Measurements from ENCODE around the gene CCDC7. TPM values are rescaled to one million over a fixed set of nuclear protein-coding genes. Genes with fewer than 3 reads are reported as not detected.

Gene CCDC7
- total RNA-seq, 1 experiment from 2014 or later, result 4.0 TPM

- Histone ChIP-seq H3K4me2 (ENCODE audit: low read length) (no peak overlapping the region), H3K9me3 (ENCODE audit: control insufficient read depth in 1 of 2, insufficient read depth in 1 of 2, low read depth in 1 of 2, low read length in 2 of 2) (no peaks in the 10 kb centered on the region), H3K9me2 (ENCODE audit: insufficient read depth) (no peaks in the 10 kb centered on the region), H3K27ac (ENCODE audit: low read depth, low read length) (no peak overlapping the region), H3K36me3 (ENCODE audit: control insufficient read depth in 1 of 2, insufficient read depth in 2 of 2, low read length in 2 of 2) (no peaks in the 10 kb centered on the region), H3K79me2 (ENCODE audit: insufficient read depth, low read length) (no peaks in the 10 kb centered on the region), H2AFZ (ENCODE audit: low read depth, low read length, poor library complexity, severe bottlenecking) (no peak overlapping the region), H3K27me3 (ENCODE audit: insufficient read depth, low read length) (no peaks in the 10 kb centered on the region), H3K4me1 (ENCODE audit: control insufficient read depth in 1 of 2, insufficient read depth in 2 of 2, low read length in 2 of 2) (peaks cover 0 to under 1% of the 10 kb centered on the region in 2 experiments; a peak in 1 of 4 replicates), H4K20me1 (ENCODE audit: insufficient read depth) (no peaks in the 10 kb centered on the region), H3K9ac (ENCODE audit: low read length) (no peak overlapping the region), H3K4me3 (replicated peaks in 1 of 2; ENCODE audit: low read depth in 1 of 2, low read length in 2 of 2) (no peak overlapping the region)
- RAD21 ChIA-PET (ENCODE audit: low non-redundant PET in 1 of 2, low total read pairs in 2 of 2, uncharacterized antibody in 2 of 2, unreplicated experiment in 2 of 2), result no interaction called here
- POLR2A ChIA-PET, result no interaction called here
- intact Hi-C loops (cut with micrococcal nuclease), result no loop called here
- BruUV-seq (replicated peaks), result no TSS peak
- ATAC-seq (no peak), DNase-seq (ENCODE audit: low read depth, low spot score) (no peak)
- CTCF ChIA-PET, result no interaction called here
- TF ChIP-seq ZNF274 (IDR thresholded peaks at IDR 0.05; ENCODE audit: low read depth, low read length) (no peak), SRF (IDR thresholded peaks at IDR 0.05; ENCODE audit: low read depth) (no peak), RAD21 (IDR thresholded peaks at IDR 0.05; ENCODE audit: low read depth) (no peak), ELF1 (IDR thresholded peaks at IDR 0.05; ENCODE audit: borderline replicate concordance, low read depth) (no peak), POLR2A (IDR thresholded peaks at IDR 0.05; ENCODE audit: borderline replicate concordance, extremely low read depth, insufficient read depth, insufficient read length) (no peak), TCF7L2 (IDR thresholded peaks at IDR 0.05; ENCODE audit: borderline replicate concordance, extremely low read depth, insufficient read depth, insufficient read length) (no peak), FOSL1 (IDR thresholded peaks at IDR 0.05; ENCODE audit: low read depth) (no peak), EZH2 (IDR thresholded peaks at IDR 0.05) (no peak), ATF3 (IDR thresholded peaks at IDR 0.05) (no peak), REST (IDR thresholded peaks at IDR 0.05; ENCODE audit: low read depth) (no peak), YY1 (IDR thresholded peaks at IDR 0.05; ENCODE audit: extremely low read depth, insufficient replicate concordance, low read depth, low read length) (no peak), SIN3A (IDR thresholded peaks at IDR 0.05; ENCODE audit: low read depth) (no peak), JUND (IDR thresholded peaks at IDR 0.05) (no peak), EZH2phosphoT487 (IDR thresholded peaks at IDR 0.05; ENCODE audit: borderline replicate concordance) (no peak), MAX (IDR thresholded peaks at IDR 0.05) (no peak), CBX3 (IDR thresholded peaks at IDR 0.05; ENCODE audit: low read depth) (no peak), POLR2AphosphoS5 (IDR thresholded peaks at IDR 0.05; ENCODE audit: low read depth, low read length) (no peak), EGR1 (IDR thresholded peaks at IDR 0.05; ENCODE audit: low read depth) (no peak), CEBPB (IDR thresholded peaks at IDR 0.05; ENCODE audit: low read depth) (no peak)
- TF ChIP-seq, protein P1, sequence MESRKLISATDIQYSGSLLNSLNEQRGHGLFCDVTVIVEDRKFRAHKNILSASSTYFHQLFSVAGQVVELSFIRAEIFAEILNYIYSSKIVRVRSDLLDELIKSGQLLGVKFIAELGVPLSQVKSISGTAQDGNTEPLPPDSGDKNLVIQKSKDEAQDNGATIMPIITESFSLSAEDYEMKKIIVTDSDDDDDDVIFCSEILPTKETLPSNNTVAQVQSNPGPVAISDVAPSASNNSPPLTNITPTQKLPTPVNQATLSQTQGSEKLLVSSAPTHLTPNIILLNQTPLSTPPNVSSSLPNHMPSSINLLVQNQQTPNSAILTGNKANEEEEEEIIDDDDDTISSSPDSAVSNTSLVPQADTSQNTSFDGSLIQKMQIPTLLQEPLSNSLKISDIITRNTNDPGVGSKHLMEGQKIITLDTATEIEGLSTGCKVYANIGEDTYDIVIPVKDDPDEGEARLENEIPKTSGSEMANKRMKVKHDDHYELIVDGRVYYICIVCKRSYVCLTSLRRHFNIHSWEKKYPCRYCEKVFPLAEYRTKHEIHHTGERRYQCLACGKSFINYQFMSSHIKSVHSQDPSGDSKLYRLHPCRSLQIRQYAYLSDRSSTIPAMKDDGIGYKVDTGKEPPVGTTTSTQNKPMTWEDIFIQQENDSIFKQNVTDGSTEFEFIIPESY (IDR thresholded peaks at IDR 0.05; ENCODE audit: extremely low read depth, insufficient replicate concordance, low read length), result no peak
These were observed 405.4 kb downstream of the CCDC7 start for GRCh38 chr10:32851301-32851700.
